HG03342 (cell line): ENCODE results near the gene RNF214.
A peak's percentile ranks its signal among the peaks of the same experiment; 100 is the strongest.
"Not testable (repeated sequence)": the region's sequence is repeated elsewhere in the genome, so short reads cannot be mapped to it uniquely, and the experiment has no call there.

Source experiments
- ATAC-seq: cut with Tn5 transposase; IDR thresholded peaks from one replicate; pipeline ENCODE4 v1.9.1; 2021; ENCODE audit warnings: mild to moderate bottlenecking, moderate library complexity; ENCODE audit not compliant: unreplicated experiment

The RNF214 gene

DNA sequence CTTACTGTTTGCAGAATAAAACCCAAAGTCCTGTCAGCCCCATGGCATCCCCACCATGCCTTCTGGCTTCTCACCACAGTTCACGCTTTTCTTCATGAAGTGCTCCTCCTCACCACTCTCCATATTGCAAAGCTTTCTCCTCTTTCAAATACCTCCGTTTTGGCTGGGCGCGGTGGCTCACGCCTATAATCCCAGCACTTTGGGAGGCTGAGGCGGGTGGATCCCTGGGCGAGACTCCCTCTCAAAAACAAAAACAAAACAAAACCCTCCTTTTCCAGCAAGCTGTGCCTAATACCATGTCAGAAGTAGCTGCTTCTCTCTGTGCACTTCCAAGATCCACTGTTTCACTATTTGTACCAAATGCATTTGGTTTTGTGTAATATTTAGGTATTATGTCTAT is 76.8 kb downstream of the RNF214 start:
- ATAC-seq: no peak

DNA sequence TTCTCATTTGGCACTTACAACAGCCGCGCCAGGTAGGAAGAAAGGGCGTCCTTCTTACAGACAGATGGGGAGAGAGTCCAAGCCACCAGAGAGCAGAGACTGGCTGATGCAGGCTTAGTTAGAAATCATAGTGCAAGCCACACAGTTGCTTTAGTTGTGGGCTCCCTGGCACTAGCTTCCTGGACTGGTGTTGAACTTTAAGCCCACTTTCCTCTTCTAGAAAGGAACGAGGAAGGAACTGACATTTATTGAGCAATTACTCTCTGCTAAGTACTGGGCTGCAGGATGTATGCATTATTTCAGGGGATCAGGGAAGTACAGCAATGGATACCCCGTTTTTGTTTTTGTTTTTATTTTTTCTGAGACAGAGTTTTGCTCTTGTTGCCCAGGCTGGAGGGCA is 80.6 kb downstream of the RNF214 start:
- no peak for ATAC-seq

DNA sequence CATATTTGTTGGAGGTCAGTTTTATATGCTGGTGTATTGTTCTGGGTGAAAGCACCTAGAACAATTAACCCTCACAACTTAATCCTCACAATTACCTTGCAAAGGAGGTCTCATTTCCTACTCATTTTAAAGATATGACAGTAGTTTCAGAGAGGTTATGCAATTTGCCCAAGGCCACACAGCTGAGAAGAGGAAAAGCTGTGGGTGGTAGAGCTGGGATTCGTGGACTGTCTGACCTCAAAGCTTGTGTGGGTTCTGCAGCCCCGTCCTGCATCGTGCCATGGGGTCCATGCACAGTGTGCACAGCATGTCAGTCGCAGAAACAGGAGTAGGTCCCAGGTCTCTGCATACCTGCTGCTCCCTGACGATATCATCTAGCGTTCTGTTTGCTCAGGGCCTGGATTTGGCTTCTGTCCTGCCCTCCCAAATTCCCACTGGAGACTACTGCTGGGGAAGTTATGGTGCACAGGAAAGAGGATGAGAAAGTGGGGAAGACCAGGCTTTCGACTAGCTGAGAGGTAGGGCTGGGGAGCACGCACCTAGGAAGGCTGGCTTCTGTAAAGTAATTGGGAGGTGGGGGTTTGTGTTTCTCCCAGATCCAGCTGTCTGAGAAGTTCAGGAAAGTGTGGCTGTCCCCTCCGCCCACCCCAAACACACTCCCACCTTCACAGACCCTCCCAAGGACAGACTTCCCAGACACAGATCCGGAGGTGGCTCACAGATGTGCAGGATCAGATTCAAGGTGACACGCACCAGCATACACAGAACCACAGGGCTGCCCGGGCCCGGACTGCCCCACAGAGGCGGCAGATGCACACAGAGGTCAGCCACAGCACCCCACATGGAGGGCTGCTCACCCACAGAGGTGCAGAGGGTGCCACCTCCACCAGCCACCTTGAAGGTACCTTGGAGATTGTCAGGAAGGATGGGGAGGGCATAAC is 81.6 kb downstream of the RNF214 start:
- ATAC-seq: no peak

DNA sequence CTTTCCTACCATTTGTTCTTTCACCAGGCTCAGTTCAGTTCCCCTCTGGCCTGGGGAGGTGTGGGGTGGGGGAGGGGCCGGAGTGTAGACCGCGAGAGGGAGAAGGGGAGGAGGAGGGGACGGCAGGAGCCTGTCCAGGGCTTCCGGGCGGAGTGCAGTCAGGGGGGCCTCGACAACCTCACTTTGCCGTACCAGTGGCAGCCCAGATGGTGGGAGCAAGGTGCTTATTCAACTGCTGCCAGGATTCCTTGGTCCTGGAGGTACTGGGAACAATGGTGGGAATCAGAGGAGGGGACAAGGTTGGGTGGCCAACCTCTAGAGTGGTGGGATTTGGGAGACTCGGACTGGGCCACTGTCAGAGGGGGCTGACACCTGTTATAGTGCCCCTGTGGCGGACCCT is 82.4 kb downstream of the RNF214 start:
- no peak for ATAC-seq

DNA sequence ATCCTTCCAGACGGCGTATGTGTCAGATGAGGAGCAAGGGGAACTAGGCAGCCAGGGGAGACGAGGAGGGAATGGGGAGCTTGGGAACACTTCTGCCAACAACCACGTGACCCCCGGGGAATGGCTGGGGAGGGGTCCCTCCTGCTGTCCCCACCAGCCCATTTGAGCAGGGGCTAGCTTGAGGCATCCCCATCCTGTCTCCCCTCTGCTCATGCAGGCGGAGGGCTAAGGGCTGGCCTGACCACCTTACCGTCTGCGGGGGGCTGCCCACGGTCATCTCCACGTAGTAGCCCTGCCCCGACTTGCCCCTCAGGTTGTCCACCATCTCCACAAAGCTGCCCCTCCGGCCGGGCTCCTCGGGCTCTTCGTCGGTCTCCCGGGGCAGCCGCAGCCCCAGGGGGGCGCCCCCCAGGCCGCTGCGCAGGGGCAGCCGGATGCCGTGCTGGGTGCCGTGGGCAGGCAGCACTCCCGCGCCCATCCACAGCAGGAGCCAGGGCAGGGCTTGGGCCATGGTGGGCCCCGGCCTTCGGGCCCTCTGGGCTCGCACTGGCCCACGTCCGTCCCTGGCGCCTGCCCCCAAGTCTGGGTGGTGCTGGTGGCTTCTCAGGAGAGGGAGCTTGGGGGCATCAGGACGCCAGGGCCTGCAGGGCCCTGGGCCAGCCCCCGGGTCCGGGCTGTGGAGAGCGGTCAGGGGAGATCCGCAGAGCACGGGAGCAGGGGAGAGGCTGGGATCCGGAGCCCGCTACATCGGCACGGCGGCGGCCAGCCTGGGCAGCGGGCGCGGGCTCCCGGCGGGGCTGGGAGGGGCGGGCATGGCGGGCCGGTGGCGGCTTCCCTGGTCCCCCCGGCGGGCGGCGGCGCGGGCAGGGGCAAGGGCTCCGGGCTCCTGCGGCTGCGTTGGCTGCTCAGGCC is 83.1 kb downstream of the RNF214 start:
- ATAC-seq: no peak

DNA sequence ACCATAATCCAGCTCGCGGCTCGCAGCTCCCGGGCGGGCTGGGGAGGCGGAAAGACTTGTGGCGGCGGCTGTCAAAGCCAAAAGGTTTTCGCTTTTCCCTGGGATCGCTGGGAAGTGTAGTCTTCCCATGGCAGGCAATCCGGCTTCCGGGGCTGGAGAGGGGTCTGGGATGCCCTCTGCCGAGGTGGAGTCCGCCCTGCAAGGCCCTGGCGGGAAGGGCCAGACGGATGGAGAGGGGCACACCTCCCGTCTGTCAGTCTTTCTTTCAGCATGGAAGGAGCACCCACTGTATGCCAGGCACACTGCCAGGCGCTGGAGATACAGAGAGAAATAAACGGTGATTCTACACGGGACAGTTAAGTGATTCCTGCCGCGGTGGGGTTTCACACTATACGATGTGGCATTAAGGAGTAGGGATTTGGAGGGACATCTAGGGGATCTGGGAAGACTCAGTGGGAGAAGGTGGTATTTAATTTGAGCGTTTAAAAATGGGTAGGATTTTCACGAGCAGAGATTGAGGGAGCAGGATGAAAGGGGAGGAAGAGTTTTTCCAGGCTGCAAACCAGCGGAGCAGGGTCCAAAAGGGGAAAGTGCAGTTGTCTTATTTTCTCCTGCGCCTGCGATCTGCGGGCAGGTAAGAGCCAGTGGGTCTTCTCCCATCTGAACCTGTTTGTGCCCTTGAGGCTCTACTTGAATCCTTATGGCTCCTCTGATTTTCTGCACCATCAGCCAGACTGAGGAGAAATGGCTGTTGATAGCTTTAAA is 83.9 kb downstream of the RNF214 start, which contains the start of gene BACE1:
Gene BACE1 (minus strand): TSS at position 60 of the 765 bp plus-strand sequence. CDS start 461 bp downstream, outside the sequence.
- no peak for ATAC-seq

DNA sequence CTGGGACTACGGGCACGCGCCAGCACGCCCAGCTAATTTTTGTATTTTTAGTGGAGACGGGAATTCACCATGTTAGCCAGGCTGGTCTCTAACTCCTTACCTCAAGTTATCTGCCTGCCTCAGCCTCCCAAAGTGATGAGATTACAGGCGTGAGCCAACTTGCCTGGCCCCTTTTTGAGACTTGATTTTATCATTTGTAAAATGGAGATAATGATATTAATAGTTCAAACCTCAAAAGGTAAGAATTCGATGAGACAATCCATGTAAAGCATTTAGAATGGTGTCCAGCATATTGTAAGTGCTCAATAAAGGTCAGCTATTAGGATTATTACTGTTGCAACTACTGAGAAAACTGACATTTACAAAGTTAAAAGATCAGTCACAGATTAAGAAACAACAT is 86.3 kb downstream of the RNF214 start:
- ATAC-seq: no peak

DNA sequence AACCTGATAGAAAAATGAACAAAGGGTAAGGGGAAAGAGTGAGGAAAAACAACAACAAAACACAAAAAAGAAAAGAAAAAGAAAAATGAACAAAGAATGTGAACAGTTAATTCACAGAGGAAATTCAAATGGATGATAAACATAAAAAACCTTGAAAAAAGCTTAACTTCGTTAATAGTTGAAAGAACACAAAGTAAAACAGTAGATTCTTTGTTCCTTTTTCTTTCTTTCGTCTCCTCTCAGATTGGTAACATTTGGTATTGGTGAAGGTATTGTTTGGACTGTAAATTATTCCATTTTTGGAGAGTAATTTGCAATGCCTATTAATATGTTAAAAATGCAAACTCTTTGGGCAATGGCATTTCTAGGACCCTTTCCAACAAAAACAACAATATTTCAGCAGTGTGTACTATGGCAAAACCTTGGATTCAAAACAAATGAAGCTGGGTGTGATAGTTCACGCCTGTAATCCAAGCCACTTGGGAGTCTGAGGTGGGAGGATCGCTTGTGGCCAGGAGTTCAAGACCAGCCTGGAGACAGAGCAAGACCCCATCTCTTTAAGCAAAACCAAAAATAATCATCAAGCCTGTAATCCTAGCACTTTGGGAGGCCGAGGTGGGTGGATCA is 86.9 kb downstream of the RNF214 start:
- ATAC-seq: no peak

DNA sequence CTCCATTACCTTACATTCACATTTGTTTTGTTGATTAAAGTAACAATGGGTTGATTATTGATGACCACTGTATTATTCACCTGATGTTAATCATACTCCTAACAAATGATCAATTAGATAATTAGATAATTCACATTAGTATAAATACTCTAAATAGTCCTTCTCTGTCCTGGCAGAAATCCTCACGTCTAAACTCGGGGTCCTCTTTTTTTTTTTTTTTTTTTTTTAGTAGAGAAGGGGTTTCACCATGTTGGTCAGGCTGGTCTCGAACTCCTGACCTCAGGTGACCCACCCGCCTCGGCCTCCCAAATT is 94.7 kb downstream of the RNF214 start:
- not testable (repeated sequence) for ATAC-seq

DNA sequence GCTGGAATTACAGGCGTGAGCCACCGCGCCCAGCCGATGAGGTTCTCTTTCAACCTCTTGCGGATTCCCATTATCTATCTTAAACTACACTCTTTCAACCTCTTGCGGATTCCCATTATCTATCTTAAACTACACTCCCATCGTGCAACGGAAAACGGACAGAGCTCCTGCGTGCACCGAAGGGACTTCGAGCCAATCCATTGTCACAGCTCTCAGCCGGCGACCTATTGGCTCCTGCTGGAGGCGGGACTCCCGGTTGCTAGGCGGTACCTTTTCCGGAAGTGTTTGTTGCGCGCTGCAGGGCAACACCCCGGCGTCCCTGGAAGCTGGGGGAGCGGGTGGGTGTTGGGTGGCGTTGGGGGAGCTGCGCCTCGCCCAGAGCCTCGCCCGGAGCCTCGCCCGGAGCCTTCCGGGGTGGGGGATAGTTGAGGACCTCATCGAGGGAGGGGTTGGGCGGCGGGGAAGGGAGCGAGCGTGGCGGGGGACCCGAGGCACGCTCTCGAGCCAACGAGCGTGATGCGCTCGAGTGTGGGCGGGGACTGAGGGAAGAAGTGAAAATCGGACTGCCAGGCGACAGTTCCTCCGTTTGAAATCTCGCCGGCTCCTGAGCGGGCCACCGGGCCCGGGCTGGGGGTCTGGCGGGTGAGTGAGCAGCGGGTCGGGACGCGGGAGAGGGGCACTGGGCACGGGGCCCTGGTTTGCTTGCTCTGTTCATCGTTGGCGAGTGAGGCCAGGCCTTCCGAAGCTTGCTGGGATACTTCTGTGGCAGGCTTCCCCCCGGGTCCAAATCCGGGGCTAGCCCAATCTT is 95.3 kb downstream of the RNF214 start, which contains the start of gene CEP164:
Gene CEP164 (plus strand): TSS at position 288 of the 808 bp plus-strand sequence. CDS start 10,733 bp downstream, outside the sequence.
- ATAC-seq: peak; percentile 92

DNA sequence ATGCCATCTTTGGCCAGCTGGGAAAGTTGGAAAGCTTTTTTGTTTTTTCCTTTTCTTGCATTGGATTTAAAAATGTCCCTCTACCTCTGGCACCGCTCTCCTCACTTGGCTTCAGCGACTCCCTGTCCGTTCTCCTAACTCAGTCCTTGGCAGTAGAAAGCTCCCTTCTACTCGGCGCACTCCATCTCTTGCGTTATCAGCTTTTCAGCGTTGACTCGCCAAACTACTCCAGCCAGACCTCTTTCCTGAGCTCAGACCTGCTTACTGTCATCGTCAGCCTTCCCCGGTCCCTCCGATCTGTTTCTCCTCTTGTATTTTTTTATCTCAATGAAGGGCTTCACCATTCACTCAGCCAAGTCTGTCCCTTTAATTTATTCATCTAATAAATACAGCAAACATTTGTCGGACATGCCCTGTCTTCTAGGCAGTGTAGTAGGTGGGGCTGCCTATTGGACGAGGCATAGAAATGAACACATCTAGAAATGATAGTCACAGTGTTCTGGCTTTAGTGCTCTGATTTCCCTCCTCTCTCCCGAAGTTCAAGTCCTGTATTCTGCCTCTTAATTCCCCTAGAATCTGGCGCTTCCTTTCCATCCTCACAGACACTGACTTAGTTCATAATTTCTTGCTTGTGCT is 96.0 kb downstream of the RNF214 start:
- ATAC-seq: no peak

DNA sequence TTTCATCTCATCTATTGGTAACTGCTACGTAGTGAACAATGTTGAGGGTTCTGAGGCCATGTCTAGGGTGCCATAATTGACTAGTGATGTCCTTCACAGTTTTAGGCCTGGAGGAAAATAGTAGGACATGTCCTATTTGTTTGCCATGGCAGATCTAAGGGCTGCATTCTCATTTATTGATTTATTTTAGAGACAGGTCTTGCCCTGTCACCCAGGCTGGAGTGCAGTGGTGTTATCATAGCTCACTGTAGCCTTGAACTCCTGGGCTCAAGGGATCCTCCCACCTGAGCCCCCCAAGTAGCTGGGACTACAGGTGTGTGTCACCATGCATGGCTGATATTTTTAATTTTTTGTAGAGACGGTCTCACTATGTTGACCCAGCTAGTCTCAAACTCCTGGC is 100.4 kb downstream of the RNF214 start:
- ATAC-seq: no peak

DNA sequence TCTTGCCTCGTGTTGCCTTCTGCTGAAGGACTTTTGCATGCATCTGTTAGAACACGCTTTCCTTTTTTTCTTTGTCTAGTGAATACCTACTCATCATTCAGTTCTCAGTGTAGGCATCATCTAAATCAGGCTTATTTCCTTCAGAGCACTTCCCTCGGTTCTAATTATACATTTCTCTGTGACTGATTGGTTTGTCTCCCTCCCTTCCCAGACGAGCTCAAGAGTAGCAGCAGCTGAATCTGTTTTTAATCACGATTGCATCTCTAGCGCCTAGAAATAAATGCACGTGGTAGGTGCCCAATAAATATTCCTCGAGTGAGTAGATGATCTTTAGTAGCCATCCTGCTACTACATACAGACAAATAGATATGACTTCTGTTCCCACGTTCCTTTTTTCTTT is 101.4 kb downstream of the RNF214 start:
- ATAC-seq: no peak

DNA sequence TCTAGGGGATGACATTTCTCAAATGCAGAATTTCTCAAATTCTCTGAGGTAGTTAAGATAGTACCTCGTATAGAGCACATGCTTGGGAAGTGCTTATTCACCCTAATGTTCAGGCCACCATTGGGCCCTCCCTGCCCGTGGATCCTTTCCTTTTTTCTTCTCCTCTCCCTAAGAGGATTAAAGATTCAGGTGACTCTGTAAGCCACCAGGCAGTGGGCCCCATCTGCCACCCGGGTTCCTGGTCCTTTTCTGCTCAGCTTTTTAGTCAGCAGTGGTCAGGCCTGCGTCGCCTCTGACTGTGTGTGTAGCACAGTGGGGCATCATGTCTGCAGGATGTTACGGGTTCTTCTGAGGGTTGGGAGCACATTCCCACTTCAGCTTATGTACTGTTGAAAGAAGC is 102.4 kb downstream of the RNF214 start:
- ATAC-seq: no peak

DNA sequence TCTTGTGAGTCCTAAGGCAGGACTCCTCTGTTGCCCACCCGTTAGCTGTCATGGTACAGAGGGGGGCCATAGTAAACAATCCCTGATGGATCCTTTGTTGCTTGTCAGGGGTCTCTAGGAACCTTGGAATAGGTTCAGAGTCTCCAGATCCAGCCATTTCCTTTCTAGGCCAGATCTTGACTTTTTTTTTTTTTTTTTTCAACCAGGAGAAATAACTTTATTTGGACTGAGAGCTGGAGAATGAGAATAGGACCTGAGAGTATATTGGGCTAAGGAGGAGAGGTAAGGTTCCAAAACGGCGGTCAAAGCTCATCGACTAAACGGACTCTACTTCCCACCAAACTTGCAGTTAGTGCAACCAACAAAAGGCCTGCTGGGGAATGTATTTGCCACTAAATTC is 102.9 kb downstream of the RNF214 start:
- ATAC-seq: no peak
